NK-92 (cell line): ENCODE data around the gene RNF212.

Experiments used
- DNase-seq: peaks from one replicate; lab custom pipeline; 2025; ENCODE audit not compliant: unreplicated experiment; lab: John Stamatoyannopoulos, UW

RNF212 gene

GRCh38 chr4:1116838-1117237 is 3.5 kb upstream of the RNF212 start:
- no peak for DNase-seq

- DNase-seq, result no peak
These were observed 2.3 kb upstream of the RNF212 start for GRCh38 chr4:1115528-1116293.

DNA sequence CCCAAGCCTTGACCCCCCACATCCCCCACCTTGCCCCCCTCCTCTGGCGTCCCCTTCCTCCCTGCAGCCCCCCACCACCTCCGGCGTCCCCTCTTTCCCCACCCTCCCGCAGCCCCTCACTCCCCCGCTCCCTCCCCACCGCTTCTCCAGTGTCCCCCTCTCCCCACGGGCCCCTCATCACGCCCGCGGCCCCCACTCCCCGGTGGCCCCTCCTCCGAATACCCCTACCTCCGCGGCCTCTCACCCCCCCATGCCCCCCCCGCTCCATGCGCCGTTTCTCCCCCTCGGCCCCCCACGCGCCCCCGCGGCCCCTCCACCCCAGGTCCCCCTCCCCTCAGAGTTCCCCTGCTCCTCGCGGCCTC is 562 bp downstream of the RNF212 start:
- no peak for DNase-seq

GRCh38 chr4:1112174-1112820 is 1.1 kb downstream of the RNF212 start:
- DNase-seq, result no peak

DNA sequence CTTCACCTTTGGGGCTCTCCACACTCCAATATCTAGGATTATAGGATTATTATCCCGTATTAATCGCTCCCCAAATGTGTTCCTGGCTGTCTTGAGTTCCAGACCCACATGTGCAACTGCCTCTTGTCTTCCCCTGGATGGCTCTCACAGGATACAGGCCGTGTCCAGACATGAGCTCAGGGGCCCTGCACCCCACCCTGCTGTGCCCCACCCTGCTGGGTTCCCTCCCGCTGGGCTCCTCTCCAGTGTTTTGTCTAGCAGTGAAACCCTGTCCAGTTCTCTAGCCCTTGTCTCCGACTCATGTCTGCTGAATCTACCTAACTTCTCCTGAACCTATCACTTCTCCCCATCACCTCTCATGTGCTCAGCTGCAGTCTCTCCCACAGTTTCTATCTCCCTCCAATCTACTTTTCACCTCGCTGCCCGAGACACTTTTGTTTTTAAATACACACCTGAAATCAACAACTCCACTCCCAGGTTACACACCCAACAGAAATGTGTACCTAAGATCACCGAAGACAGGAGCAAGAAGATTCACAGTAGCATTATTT is 2.0 kb downstream of the RNF212 start:
- no peak for DNase-seq

DNA sequence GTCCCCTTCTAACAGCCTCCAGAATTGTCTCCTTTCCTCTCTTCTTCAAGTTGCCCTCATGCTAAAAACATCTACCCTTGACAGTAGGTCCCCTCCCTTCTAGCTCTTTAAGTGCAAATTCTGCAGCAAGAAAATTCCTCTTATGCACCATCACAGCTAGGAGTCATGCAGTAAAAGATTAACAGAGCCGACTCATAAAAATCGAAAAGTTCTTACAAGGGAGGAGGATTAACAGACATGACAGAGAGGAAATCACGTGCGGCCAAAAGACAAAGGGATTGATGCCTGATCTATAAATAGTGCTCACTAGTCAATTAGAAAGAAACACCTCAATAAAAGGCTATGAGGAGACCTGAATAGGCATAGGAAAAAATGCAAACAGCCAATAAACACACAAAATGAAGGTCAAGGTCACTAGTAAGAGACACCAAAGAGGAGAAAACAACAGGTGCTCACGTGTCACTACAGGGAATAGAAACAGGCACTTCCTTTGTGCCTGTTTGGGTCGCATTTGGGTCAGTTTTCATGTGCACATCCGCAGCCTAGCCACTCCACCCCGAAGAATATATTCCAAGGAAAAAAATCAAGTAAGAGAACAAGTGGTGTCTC is 3.4 kb downstream of the RNF212 start:
- DNase-seq, result no peak

- DNase-seq, result no peak
These were observed 4.0 kb downstream of the RNF212 start for GRCh38 chr4:1109333-1109732.

DNA sequence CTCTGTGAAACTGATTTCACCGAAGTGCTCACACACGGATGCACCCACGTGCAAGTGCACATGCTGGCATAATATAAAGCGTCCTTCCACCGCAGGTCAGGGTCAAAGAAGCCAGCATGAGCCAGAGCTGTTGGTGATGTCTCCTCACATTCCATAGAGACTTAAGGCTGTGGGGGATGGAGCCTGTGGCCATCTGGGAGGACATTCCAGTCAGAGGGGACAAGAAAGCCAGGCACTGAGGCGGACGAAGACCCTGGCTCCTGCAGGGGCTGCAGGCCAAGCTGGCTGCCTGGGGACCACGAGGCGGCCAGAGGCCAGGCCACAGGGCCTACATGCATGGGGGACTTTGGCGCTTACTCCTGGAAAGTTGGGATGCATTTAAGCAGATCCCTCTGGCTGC is 7.7 kb downstream of the RNF212 start:
- DNase-seq, result no peak

DNA sequence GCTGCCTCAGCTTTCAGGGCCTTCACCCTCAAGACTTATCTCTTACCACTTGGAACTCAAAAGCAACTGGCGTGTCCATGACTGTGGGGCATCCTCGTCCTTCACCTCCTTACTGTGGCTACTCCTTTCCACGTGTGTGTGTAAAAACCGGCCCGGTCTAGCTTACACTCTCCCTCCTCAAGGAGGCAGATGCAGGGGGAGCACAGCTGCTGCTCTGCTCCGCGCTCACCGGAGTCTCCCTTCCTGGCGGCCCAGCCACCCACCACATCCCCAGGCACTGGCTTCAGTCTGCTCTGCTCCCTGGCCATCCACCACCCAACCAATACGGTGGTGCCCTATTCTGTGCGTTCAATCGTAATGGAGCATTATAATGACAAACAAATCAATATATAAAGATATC is 8.3 kb downstream of the RNF212 start:
- DNase-seq, result no peak

DNA sequence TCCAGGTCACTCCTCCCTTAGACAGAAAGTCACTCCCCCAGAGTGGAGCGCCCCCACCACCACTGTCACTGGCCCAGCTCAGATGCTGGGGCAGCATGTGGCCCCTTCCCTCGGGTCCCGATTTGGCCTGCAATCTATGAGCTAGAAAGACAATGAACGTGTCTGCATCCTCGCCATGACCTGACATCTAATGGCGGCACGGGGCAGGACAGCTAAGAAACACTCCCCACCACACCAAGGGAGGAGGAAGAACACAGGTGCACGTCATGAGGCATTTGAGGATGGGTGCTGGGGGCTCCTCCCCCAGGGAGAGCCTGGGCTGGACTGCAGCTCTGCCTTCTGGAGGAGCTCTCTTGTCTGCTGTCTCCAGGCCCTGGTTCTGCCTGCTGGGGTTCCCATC is 8.7 kb downstream of the RNF212 start:
- no peak for DNase-seq

- DNase-seq, result no peak
These were observed 13.6 kb downstream of the RNF212 start for GRCh38 chr4:1099684-1100335.

DNA sequence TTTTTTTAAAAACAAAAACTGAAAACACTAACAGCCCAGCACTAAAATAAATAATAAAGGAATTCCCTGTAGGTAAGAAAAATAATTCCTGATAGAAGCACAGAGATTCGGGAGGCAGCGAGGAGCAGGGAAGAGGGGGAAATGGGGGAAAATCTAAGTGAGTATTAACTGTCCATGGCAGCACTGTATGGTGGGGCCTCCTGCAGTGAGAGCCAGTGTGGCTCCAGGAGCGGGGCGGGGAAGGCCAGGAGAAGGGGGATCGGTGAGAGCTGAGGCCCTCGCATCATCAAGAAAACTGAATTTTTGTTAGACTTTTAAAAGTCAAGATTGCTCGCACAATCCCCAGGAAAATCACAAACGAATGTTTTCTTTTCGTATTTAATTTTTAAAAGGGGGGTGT is 14.1 kb downstream of the RNF212 start:
- no peak for DNase-seq

DNA sequence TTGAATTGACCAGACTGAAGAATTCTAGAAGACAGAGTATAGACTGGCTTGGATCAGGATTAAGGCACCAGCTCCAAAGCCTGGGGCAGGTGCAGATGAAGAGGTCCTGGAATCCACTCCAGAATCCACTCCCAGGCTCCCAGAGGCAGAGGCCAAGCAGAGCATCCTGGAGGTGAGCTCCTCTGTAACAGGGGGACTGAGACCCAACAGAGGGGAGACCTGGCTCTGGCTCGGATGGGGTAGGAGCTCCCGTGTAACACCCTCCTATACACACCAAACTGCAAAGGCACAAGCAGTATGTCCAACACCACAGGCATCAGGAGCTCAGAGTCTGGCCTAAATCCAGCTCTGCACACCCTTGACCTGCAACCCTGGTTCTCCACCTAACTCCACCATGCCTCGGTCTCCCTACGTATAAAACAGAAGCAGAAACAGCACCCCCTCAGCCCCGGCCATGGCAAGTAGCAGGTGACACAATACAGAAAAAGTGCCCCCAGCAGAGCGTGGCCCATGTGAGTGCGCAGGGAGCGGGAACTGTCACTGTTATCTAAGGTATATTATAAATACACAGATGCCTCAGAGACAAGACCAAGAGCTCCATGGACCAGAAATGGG is 14.9 kb downstream of the RNF212 start:
- no peak for DNase-seq

DNA sequence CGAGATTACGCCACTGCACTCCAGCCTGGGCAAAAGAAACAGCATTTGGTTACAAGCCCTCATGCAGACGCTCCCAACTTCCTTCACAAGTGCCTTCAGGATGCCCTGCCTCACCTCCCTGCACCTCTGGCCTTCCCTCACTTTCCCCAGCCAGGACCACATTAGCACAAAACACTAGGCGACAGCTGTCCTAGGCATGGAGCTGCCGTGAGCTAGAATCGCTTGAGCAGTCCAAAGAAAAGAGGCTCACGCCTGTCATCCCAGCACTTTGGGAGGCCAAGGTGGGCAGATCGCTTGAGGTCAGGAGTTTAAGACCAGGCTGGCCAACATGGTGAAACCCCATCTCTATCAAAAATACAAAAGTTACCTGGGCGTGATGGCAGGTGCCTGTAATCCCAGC is 15.8 kb downstream of the RNF212 start:
- DNase-seq, result no peak

- DNase-seq, result no peak
These were observed 16.5 kb downstream of the RNF212 start for GRCh38 chr4:1096841-1097240.

DNA sequence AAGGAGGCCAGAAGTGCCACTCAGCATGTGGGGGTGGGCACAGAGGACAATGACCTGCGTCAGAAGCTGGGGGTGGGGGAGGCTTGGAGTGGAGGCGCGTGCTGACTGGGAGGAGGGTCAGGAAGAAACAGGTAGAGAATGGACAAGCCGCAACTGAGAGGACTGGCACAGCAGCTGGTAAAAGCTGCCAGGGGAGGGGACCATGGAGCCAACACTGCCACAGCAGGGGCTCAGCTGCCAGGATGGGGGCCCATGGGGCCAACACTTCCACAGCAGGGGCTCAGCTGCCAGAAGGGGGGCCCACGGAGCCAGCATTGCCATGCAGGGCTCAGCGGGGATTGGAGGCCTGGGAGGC is 19.1 kb downstream of the RNF212 start:
- DNase-seq, result no peak

- no peak for DNase-seq
These were observed 19.7 kb downstream of the RNF212 start for GRCh38 chr4:1093391-1094335.

GRCh38 chr4:1092983-1093361 is 20.4 kb downstream of the RNF212 start:
- no peak for DNase-seq

GRCh38 chr4:1092026-1092982 is 21.1 kb downstream of the RNF212 start:
- DNase-seq, result no peak
